Dedifferentiated amniotic fluid mesenchymal stem cell (primary cell): Measurements from ENCODE around the gene CCL3.
"Not testable (repeated sequence)": the region's sequence is repeated elsewhere in the genome, so short reads cannot be mapped to it uniquely, and the experiment has no call there.

Source experiments
- DNase-seq: peaks from one replicate; pipeline ENCODE4 v3.0.0-alpha.2; 2016; ENCODE audit errors: extremely low spot score

CCL3 gene

DNA sequence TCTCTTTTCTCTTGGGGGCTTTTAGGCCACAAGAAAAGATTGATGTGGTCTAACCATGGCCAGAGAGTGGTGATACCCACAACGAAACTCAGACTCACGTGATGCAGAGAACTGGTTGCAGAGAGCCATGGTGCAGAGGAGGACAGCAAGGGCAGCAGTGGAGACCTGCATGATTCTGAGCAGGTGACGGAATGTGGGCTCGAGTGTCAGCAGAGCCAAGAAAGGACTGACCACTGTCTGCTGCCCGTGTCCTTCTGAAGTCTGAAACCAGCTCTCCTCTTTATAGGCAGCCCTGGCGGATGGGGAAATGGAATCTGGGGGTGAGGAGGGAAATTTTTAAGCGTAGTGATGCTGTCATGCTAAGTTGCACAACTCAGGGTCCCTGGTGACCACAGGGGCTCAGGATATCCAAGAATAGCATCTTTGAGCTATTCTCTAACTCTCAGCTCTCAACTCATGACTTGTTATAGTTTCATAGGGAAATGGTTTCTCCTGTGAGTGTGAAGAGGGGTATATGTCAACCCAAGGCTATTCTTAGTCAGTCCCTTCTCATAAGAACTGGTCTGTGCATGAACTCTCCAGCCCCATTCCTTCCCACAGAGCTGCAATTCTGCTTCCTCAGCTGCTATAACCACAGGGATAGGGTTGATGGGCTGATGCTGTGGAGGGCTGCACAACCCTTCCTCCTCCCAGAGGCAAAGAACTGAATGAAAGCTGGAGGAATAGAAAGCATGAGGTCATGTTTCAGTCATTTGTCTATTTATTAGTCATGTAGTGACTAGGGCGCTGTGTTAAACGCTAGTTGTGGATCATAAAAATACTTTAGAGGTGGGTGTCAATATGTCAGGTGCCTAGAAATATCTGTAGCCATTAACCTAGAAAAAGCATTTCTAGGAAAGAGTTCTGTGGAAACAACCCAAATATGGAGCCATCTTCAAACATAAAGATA, at the start of gene CCL3:
CCL3 (minus strand) TSS at position 256 of the 949 bp plus-strand sequence; CDS start at position 171, 85 bp downstream.
- DNase-seq = no peak

DNA sequence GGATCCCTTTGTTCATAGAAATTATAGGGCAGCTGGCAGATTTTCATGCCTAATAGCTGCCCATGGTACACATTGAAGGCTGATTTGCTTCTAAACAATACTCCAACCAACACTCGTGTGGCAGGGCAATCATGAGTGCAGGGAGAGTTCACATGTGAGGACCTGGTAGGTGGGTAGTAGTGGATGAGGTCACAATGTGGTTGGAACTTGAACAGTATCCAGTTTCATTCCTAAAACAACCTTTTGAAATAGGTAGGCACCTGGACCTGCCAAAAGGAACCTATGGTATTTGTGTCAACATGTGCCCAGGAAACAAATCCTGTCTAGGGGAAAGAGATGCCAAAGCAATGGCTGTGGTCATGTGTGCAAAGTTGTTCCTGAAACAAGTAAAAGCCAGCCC, 46.5 kb upstream of the CCL3 start:
- no peak for DNase-seq

DNA sequence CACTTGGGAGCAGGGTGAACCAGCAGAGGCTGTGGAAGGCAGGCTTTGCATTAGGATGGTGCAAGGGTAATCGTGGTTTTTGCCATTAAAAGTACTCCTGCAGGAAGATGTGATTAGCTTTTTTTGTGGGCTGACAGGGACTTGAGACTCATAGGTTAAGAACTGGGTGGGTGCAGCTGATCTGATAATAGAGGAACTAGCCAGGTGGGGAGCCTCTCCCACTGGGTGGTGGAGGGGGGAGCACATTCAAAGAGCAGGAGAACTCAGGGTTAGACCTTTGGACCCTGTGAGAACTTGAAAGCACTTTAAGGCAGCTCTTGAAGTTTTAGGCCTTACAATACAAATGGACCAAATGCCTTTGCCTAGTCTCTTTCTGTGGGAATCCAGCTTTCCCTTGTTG, 46.1 kb upstream of the CCL3 start:
- no peak for DNase-seq

DNA sequence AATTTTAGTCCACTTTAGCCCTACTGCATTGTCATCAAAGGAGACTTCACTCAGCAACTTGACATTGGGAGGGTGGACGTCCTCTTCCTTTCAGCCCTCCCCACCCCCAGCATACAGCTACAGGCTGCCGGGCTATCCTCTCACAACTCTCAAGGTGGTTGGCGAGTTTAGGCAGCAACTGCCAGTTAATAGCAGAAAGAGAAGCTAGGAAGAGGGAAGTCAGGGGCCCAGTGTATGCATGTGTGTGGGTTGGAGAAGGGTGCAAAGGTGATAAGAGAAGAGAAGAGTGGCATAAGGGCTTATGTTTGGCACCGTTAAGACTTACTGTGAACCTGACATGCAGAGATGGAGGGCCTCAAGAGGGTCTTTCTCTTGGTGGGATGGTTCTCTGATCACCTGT, 45.5 kb upstream of the CCL3 start:
- DNase-seq = no peak

DNA sequence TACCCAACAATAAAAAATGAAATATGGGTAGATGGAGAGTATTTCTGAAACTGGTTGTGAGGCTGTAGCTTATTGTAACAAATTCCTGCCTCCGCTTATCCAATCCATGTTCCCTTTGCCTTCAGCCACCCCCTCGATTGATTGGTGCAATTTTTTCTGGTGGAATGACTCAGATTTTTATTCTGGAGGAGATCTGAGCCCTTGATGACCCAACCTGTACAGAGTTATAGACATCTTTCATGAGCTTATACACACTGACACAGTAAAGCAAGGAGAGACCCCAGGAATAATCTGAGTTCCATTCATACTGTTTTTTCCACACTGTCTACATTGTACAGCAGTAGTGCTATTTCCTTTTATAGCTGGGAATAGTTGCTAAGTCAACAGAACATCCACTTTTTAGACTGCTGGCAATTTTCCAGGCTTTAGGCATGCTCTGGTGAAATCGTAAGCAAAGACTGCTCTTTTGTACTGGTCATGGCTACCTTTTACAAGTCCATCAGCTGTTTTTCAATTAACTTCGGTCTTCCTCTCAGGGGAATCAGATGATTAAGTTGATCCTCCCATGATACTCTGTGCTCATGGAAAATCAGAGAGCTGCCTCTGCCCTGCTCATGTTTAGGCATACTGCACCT, 43.8 kb upstream of the CCL3 start:
- no peak for DNase-seq

DNA sequence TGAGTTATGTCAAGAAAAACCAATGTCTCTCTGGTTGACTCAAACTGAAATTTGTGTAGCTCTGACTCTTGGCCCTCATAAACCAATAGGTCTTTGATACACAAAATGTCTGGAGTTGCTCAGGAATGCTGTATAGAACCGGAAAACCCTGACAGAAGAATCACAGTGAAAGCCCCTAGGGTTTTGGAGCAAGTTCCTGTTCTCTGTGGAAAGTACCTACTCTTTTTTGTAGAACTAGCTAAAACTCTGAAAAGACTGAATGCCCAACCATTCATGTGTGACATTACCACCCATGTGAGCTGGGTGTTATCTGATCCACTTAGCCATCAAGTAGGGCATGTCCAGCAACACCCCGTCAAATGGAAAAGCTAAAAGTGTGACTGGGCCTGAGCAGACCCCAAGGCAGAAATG, 42.5 kb upstream of the CCL3 start:
- no peak for DNase-seq

DNA sequence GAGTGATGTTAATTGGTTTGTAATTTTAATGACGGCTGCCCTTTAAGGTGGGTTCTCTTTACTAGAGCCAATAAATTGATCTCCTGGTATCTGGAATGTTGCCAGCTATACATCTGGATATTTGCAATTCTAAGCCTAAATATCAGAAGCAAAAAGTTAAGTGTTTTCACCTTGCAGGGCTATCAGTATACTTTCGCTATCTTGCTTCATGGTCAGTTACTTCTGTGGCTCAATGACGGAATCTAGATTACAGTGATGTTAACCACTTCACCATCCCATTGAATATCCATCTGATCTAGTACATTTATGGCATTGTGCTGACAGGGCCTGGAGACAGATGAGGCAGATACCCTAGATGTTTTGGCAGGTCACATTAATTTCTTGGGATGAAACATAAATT, 42.0 kb upstream of the CCL3 start:
- DNase-seq = no peak

DNA sequence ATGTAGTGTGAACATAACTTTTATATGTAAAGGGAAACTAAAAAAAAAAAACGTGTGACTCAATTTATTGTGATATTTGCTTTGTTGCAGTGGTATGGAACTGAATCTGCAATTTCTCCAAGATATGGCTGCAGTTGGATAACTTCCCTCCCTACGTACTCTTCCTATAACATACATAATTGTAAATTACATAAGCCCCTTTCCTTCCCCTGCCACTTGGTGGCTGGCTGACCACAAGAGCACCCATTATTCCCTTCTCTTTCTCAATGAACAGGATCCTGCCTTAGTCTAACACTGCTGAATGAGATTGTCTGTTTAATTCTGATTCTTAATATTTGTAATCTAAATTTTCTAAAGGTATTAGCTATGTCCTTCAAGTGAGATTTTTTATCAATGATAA, 41.5 kb upstream of the CCL3 start:
- no peak for DNase-seq

DNA sequence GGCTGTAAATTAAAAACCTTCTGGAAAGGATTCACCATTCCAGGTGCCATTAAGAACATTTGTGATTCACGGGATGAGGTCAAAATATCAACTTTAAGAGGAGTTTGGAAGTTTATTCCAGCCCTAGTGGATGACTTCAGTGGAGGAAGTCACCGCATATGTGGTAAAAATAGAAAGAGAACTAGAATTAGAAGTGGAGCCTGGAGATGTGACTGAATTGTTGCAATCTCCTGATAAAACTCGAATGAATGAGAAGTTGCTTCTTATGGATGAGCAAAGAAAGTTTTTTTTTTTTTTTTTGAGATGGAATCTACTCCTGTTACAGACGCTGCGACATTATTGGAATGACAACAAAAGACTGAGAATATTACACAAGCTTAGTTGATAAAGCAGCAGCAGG, 40.4 kb upstream of the CCL3 start:
- DNase-seq = no peak

DNA sequence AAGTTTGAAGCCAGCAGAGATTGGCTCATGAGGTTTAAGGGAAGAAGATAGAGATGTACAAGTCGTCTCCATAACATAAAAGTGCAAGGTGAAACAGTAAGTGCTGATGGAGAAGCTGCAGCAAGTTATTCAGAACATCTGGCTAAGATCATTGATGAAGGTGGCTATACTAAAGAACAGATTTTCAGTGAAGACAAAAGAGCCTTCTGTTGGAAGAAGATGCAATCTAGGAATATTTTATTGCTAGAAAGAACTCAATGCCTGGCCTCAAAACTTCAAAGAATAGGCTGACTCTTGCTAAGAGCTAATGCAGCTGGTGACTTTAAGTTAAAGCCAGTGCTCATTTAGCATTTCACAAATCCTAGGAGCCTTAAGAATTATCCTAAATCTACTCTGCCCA, 39.7 kb upstream of the CCL3 start:
- no peak for DNase-seq

DNA sequence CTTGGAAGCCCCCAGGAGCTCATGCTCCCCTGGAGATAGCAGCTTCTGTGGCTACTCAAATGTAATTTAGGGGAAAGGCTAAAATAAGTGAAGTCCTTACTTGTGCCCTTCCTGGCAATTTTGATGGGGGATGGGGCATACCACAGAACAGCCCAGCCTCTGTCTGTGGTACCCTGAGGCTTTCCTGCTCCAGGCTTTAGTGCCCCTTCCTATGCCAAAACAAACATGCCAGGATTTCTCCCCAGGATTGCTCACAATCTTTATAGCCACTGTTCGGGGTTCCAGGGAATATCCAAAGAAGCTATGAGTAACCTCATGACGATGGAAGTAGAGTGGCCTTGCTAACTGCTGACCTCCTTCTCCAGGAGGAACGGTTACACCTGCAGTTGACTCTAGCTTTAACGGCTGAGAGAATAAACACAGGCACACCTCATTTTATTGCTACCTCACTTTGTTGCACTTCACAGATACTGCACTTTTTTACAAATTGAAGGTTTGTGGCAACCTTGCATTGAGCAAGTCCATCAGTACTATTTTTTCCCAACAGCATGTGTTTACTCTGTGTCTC, 38.6 kb upstream of the CCL3 start:
- no peak for DNase-seq

DNA sequence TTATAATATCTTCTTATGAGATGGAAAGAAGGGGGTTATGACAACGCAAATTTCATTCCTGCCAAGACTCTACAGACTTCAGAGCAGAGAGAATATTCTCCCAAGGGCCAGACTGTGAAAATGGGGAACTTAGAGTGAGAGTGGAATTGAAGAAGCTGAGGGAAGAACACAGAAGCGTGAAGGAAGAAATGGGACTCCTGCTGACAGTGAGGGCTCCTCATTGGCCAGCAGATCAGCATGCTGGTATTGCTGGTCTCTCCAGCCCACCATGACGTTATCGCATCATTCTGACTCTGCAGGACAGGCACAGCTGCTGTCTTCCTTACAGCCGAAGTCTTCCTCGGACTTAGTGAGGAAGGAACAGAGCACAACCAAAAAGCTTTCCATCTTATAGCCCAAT, 38.0 kb upstream of the CCL3 start:
- DNase-seq = no peak

DNA sequence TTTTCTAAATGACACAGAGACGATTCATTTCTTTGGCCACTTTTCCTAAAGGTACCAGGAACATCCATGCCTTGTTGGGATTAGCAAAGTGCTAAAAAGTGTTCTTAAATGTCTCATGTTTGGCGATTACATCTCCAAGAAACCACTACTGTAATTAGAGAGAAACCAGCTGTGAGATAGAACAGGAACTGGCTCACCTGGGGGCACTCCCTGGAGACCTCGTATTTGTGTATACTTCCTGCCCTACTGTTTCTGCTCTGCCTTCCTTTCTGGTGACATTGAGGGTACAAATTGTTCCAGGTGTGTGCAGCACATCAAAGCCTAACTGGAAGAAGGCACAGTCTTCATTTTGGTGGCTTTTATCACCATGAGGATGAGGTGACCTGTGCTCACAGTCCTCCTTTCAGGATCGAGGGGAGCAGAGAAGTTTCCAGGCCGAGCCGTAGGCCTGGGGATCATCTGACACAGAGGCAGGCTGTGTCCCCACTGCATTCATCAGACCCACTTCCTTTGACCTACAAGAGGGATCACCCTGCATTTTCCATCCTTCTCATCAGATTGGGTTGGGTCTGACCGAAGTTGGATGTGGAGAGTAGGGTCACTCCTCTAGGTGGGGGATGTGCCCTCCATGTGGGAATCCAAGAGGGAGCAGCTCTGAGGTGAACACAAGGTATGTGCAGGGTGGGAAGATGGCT, 37.4 kb upstream of the CCL3 start:
- no peak for DNase-seq

DNA sequence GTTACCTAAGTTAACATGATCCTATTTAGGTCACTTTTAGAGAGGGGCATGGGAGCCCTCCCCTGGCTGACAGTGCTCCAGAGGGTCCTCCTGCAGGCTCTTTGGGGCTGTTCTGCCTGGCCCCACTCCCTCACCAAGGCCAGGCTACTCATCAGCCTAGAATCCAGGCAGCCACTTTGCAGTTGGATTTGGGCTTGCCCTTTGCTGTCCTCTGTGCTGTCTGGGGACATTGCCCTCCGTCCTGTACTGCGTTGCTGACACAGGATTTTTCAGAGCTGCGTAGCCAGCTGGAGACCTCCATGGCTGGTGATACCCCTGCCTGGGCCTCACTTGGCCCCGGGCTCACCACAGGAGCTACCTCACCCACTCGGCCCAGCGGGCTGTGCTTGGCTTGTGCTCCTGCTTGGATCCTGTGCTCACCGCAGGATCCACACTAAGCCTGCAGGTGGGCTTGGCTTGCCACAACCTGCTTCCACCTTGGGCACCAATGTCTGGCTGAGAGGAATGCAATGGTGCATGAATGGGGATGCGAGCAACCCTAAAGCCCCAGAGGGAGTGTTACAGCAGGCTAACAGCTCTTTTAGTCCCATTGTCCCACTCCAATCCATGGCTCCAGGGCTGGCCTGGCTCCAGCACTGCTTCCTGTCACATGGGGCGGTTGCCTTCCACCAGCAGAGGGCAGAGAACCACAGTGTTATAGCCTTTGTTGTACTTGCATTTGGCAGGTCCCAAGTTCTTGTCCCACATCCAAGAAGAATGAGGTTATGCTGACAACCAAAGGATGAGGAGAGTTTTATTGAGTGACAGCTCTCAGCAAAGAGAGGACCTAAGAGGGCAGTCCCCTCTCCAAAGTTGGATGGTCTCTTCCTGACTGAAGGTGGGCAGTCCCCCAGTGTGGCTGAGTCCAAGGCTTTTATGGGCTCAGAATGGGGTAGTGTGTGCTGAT, 35.2 kb upstream of the CCL3 start:
- no peak for DNase-seq

DNA sequence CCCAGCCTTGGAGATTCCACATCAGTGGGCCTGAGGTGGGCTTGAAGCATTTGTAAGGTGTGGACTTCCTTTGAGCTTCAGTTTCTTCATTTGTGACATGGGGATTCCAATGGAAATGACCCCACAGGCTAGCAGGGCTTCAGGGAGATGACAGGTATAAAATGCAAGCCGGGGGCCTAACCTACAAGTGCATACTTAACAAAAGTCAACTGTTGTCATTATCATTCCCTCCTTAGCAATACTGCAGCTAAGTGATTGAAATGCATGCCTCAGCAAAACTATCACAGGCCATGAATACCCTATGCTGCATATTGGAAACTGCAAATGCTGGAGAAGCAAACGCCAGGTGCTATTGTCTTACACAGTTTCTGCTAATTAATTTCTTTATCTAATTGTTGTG, 33.5 kb upstream of the CCL3 start:
- DNase-seq = no peak

DNA sequence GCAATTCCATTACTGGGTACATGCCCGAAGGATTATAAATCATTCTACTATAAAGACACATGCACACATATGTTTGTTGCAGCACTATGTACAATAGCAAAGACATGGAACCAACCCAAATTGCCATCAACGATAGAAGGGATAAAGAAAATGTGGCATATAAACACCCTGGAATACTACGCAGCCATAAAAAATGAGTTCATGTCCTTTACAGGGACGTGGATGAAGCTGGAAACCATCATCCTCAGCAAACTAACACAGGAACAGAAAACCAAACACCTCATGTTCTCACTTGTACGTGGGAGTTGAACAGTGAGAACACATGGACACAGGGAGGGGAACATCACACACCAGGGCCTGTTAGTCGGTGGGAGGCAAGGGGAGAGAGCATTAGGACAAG, 31.2 kb upstream of the CCL3 start:
- not testable (repeated sequence) for DNase-seq

DNA sequence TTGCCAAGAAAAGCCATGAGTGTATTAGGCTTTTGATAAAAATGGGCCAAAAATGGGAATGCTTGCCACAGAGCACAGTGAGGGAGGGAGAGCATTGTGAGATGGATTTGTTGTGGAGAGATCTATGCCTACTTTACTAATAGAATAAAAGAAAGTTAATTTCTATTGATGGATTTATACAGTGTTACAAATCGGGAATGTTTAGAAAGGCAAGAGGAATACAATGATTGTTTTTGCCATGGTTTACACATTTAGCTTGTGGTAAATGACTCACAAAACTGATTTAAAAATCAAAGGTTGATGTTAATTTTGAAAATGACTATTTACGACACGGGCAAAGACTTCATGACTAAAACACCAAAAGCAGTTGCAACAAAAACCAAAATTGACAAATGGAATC, 30.3 kb upstream of the CCL3 start:
- no peak for DNase-seq

DNA sequence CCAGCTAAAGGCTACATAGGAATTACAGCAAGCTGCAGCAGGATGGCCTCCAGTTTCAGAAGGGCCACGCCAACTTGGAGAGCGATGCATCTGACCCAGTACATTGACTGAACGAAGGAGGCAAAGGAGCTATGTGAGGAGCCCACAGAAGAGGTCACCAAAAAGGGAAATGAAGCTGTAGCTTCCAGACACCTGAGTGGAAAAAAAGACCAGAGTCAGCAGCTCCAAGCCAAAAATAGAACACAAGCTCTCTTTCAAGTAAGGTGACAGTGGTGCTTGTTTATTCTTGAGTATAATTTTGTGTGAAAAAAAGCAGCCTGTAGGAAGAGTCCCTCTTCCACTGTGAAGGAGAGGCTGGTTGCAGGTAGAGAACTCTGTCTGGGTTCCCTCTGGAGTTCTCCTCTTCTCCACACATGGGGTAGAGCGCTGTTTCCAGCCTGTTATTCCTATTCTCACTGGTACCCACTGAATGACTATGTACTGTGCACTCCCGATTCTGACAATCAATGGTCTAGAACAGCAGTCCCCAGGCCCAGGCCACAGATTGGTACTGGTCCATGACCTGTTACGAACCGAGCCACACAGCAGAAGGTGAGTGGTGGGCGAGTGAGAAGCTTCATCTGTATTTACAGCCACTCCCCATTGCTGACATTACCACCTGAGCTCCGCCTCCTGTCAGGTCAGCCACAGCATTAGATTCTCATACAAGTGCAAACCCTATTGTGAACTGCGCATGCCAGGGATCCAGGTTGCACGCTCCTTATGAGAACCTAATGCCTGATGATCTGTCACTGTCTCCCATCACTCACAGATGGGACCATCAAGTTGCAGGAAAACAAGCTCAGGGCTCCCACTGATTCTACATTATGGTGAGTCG, 28.8 kb upstream of the CCL3 start:
- DNase-seq = no peak

DNA sequence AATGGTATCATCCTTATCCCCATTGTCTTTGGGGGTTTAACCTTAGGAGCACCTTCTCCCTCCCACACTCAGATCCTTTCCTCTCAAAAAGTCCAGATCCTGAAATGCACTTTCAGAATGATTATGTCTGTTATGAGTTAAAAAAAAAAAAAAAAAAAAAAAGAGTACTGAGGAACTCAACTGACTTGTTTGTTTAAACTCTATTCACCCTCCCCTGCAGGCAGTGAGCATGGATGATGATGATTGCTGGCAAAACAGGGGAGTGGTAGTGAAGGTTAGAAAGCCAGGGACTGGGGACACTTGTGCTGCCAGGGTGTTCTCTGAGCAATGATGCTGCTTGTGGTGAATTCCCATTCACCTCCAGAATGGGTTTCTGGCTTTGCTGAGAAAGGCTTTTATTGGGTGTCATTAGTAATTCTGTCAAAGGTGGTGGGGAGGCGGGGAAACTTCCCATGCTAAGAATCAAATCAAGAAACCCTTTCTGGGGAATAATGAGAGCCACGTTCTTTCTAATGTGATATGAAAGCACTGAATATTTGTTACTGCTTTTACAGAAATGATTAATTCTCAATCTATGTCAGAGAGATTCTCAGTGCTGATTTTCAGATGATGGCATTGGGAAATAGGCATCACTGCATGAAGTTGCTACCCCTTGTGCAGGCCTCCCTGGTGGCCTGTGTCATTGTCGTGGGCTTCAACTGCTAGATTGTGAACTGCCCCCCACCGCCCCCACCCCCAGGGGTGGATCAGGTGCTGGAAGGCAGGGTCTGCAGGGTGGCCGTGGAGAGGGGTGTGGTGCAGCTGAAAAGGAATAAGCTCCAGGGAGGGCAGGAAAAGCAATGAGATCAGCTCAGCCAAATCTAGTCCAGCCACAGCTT, 27.8 kb upstream of the CCL3 start:
- DNase-seq = no peak
